Skeletal muscle tissue (tissue), 4 donors: ENCODE measurements around the gene EOLA1. TPM values are rescaled to one million over a fixed set of nuclear protein-coding genes. Genes with fewer than 3 reads are reported as not detected.
"Not testable (repeated sequence)": the region's sequence is repeated elsewhere in the genome, so short reads cannot be mapped to it uniquely, and the experiment has no call there.

Source experiments
- H3K27ac ChIP-seq: one replicate; pipeline ENCODE4 v1.7.0; 2013; ENCODE audit warnings: mild to moderate bottlenecking, low read depth, low read length, inconsistent platforms
- H3K27me3 ChIP-seq, 3 donors: one replicate each; pipeline ENCODE4 v1.7.0; 2013; ENCODE audit warnings: low read length in 3 of 3; ENCODE audit not compliant: control insufficient read depth in 3 of 3, insufficient read depth in 3 of 3
- H3K36me3 ChIP-seq, 3 donors: one replicate each; pipeline ENCODE4 v1.7.0; 2013; ENCODE audit warnings: low read length in 3 of 3; ENCODE audit not compliant: control insufficient read depth in 3 of 3, insufficient read depth in 3 of 3
- H3K4me1 ChIP-seq, 3 donors: one replicate each; pipeline ENCODE4 v1.7.0; 2013; ENCODE audit warnings: low read length in 3 of 3, mild to moderate bottlenecking in 3 of 3; ENCODE audit not compliant: control insufficient read depth in 3 of 3, insufficient read depth in 3 of 3
- H3K4me3 ChIP-seq, 3 donors: one replicate each; pipeline ENCODE4 v1.7.0; 2013; ENCODE audit warnings: low read length in 3 of 3
- H3K9ac ChIP-seq, 3 donors: one replicate each; pipeline ENCODE4 v1.7.0; 2013; ENCODE audit warnings: low read length in 3 of 3, mild to moderate bottlenecking in 3 of 3, moderate library complexity in 2 of 3, low read depth in 1 of 3
- H3K9me3 ChIP-seq, 3 donors: one replicate each; pipeline ENCODE4 v1.7.0; 2013; ENCODE audit warnings: low read length in 3 of 3; ENCODE audit not compliant: control insufficient read depth in 3 of 3
- total RNA-seq: library from RNA; depleted of rRNA; stranded (reverse); fragments of >200 nt; gene quantifications from one replicate; pipeline ENCODE4 v1.2.3, GENCODE V29; 2014
- donor health status: Osteomylitis.

EOLA1 gene
- total RNA-seq, 1 donor from 2014 or later = 8.4 TPM

GRCh38 chrX:149512225-149512885 is 28.5 kb upstream of the EOLA1 start:
- Histone ChIP-seq H3K36me3 (no peaks in the 10 kb centered on the region), H3K27ac (no peak overlapping the region), H3K4me1 (peaks cover 0 to 4% (median 3%) of the 10 kb centered on the region in 3 donors), H3K9ac (no peak overlapping the region), H3K27me3 (peaks cover 0 to 3% (median 0%) of the 10 kb centered on the region in 3 donors), H3K9me3 (no peaks in the 10 kb centered on the region), H3K4me3 (no peak overlapping the region)

GRCh38 chrX:149513825-149514428 is 26.9 kb upstream of the EOLA1 start:
- no peak overlapping the region for H3K27ac ChIP-seq

GRCh38 chrX:149515954-149516602 is 24.7 kb upstream of the EOLA1 start:
- H3K4me3 ChIP-seq = no peak overlapping the region
- H3K9me3 ChIP-seq = no peaks in the 10 kb centered on the region
- H3K9ac ChIP-seq = no peak overlapping the region
- H3K4me1 ChIP-seq = peaks cover 0 to 4% (median 3%) of the 10 kb centered on the region in 3 donors
- H3K27ac ChIP-seq = no peak overlapping the region
- no peaks in the 10 kb centered on the region for H3K36me3 ChIP-seq
- no peaks in the 10 kb centered on the region for H3K27me3 ChIP-seq

More at GRCh38 chrX:149513825-149514428, 26.9 kb upstream of the EOLA1 start:
- Histone ChIP-seq H3K9me3 (no peaks in the 10 kb centered on the region), H3K9ac (no peak overlapping the region), H3K4me1 (peaks cover 0 to 4% (median 3%) of the 10 kb centered on the region in 3 donors), H3K27me3 (no peaks in the 10 kb centered on the region), H3K36me3 (no peaks in the 10 kb centered on the region), H3K4me3 (no peak overlapping the region)

GRCh38 chrX:149516604-149517003 is 24.2 kb upstream of the EOLA1 start:
- Histone ChIP-seq H3K36me3 (no peaks in the 10 kb centered on the region), H3K27me3 (no peaks in the 10 kb centered on the region), H3K4me3 (no peak overlapping the region), H3K9ac (no peak overlapping the region), H3K27ac (no peak overlapping the region), H3K4me1 (peaks cover 0 to 4% (median 3%) of the 10 kb centered on the region in 3 donors), H3K9me3 (no peaks in the 10 kb centered on the region)

- Histone ChIP-seq H3K4me1 (peaks cover 0 to 7% (median 5%) of the 10 kb centered on the region in 3 donors), H3K4me3 (no peak overlapping the region), H3K27ac (no peak overlapping the region), H3K9me3 (no peaks in the 10 kb centered on the region), H3K36me3 (no peaks in the 10 kb centered on the region), H3K27me3 (no peaks in the 10 kb centered on the region), H3K9ac (no peak overlapping the region)
Observed at GRCh38 chrX:149517308-149517707, 23.5 kb upstream of the EOLA1 start.

GRCh38 chrX:149518236-149518635 is 22.6 kb upstream of the EOLA1 start:
- Histone ChIP-seq H3K9ac (no peak overlapping the region), H3K9me3 (no peaks in the 10 kb centered on the region)

GRCh38 chrX:149520636-149521277 is 20.1 kb upstream of the EOLA1 start:
- not testable (repeated sequence) for H3K4me3 ChIP-seq, H3K27ac ChIP-seq, H3K36me3 ChIP-seq, H3K27me3 ChIP-seq, H3K9ac ChIP-seq, H3K9me3 ChIP-seq
- peaks cover 0 to 11% (median 2%) of the 10 kb centered on the region in 3 donors for H3K4me1 ChIP-seq

More at GRCh38 chrX:149518236-149518635, 22.6 kb upstream of the EOLA1 start:
- Histone ChIP-seq H3K27me3 (no peaks in the 10 kb centered on the region), H3K4me3 (no peak overlapping the region), H3K27ac (no peak overlapping the region), H3K36me3 (no peaks in the 10 kb centered on the region), H3K4me1 (peaks cover 0 to 11% (median 6%) of the 10 kb centered on the region in 3 donors)

- Histone ChIP-seq H3K36me3 (no peaks in the 10 kb centered on the region), H3K27me3 (no peaks in the 10 kb centered on the region), H3K9me3 (no peaks in the 10 kb centered on the region), H3K4me1 (peaks cover 3 to 16% (median 4%) of the 10 kb centered on the region in 3 donors), H3K9ac (no peak overlapping the region), H3K27ac (no peak overlapping the region), H3K4me3 (no peak overlapping the region)
Observed at GRCh38 chrX:149521438-149521837, 19.4 kb upstream of the EOLA1 start.

GRCh38 chrX:149522916-149523315 is 17.9 kb upstream of the EOLA1 start:
- peaks cover 3 to 16% (median 4%) of the 10 kb centered on the region in 3 donors for H3K4me1 ChIP-seq
- no peak overlapping the region for H3K4me3 ChIP-seq
- no peaks in the 10 kb centered on the region for H3K27me3 ChIP-seq
- H3K9ac ChIP-seq = no peak overlapping the region
- no peaks in the 10 kb centered on the region for H3K36me3 ChIP-seq
- no peak overlapping the region for H3K27ac ChIP-seq
- H3K9me3 ChIP-seq = no peaks in the 10 kb centered on the region
